ENCODE measurements around the gene DHX35.

DNA sequence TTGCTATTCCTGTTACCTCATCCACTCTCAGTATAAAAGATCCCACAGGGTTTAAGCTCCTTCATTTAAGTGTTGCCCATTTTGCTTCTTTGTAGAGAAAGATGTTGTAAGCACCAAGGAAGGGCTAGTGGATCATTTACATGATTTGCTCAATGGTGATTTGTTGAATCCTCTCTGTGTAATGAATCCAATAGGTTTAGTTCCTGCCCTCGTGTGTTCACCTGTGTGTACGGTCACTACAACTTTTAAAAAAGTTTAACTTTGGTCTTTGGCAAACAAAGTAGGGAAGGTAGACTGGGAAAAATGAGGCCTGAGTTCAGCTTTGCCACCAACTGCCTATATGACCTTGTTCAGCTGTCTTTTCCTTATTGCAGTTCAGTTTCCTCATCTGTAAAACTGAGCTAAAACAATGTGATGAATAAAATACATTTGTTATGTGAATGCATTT, 51.5 kb downstream of the DHX35 start:
- TF ChIP-seq, protein P1, sequence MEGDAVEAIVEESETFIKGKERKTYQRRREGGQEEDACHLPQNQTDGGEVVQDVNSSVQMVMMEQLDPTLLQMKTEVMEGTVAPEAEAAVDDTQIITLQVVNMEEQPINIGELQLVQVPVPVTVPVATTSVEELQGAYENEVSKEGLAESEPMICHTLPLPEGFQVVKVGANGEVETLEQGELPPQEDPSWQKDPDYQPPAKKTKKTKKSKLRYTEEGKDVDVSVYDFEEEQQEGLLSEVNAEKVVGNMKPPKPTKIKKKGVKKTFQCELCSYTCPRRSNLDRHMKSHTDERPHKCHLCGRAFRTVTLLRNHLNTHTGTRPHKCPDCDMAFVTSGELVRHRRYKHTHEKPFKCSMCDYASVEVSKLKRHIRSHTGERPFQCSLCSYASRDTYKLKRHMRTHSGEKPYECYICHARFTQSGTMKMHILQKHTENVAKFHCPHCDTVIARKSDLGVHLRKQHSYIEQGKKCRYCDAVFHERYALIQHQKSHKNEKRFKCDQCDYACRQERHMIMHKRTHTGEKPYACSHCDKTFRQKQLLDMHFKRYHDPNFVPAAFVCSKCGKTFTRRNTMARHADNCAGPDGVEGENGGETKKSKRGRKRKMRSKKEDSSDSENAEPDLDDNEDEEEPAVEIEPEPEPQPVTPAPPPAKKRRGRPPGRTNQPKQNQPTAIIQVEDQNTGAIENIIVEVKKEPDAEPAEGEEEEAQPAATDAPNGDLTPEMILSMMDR (IDR thresholded peaks at IDR 0.05), result no peak
- no peak for TF ChIP-seq EP300 (IDR thresholded peaks at IDR 0.05)

All from tibial nerve (tissue), 4 donors.